Heart left ventricle (tissue), 13 donors: ENCODE measurements around the gene LENG1.

Experiments used
- POLR2A ChIP-seq, 2 donors: fragments of 450-650 bp; IDR thresholded peaks; one replicate each; pipeline ENCODE4 v1.6.1; 2017; ENCODE audit warnings: antibody characterized with exemption in 2 of 2, mild to moderate bottlenecking in 2 of 2, moderate library complexity in 2 of 2
- TF ChIP-seq, protein P1 (sequence below), 12 donors: fragments of 200-600 bp; sonication (generic) in 4 of 12; IDR thresholded peaks; one replicate each; pipeline versions ENCODE4 v1.5.0 to v1.8.0; 2018 to 2022; ENCODE audit warnings: antibody characterized with exemption in 12 of 12, mild to moderate bottlenecking in 5 of 12
- donor health status: ischemic (EF 13 %, LVEDD 7.1; RV severe dilation, severe dysfunction).
- donor health status: DM: no; HTN: yes; CAD: no.
- donor health status: DM: no; HTN: no; CAD: no.
- donor health status: ischemic (EF 25% LVEDD 6.9; RV normal size, moderate dysfunction).
- donor health status: ischemic (EF 25% LVEDD 5.7; RV mildly dilated, moderate dysfunction).
- donor health status: ischemic (EF 35%, LVEDD 5.7; RV mildly dilated, moderate dysfunction).
- donor health status: nonischemic (EF 11% LVEDD 7.7; RV severe dilation, severe dysfunction).
- donor health status: DM: yes; HTN: yes; CAD: no.
- donor health status: PGD.
- donor health status: ischemic (EF 29% LVEDD 5.4; RV normal size, mild dysfunction).
- donor health status: nonischemic (EF 23%, LVEDD 6.1; RV moderate dilation, normal function).

DNA sequence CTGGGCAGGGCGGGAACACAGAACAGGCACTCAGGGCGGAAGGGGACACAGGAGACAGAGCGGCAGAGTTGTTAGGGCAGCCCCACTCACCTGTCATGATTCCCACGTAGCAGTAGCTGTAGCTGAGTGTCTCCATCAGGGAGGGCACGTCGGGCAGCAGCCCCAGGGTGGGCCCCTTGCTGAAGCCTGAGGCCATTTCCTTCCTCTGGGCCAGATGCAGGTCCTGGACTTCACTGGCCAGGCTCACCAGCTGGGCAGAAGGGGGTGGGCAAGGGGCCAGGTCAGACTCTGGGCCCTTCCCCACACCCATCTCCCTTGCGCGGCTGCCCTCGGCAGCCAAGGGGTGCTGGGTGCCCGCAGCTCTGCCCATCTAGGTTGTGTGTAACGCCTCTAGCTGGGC is 23.9 kb upstream of the LENG1 start:
- TF ChIP-seq, protein P1, sequence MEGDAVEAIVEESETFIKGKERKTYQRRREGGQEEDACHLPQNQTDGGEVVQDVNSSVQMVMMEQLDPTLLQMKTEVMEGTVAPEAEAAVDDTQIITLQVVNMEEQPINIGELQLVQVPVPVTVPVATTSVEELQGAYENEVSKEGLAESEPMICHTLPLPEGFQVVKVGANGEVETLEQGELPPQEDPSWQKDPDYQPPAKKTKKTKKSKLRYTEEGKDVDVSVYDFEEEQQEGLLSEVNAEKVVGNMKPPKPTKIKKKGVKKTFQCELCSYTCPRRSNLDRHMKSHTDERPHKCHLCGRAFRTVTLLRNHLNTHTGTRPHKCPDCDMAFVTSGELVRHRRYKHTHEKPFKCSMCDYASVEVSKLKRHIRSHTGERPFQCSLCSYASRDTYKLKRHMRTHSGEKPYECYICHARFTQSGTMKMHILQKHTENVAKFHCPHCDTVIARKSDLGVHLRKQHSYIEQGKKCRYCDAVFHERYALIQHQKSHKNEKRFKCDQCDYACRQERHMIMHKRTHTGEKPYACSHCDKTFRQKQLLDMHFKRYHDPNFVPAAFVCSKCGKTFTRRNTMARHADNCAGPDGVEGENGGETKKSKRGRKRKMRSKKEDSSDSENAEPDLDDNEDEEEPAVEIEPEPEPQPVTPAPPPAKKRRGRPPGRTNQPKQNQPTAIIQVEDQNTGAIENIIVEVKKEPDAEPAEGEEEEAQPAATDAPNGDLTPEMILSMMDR (IDR thresholded peaks at IDR 0.05), result no peak
- TF ChIP-seq POLR2A (IDR thresholded peaks at IDR 0.05), result no peak
